Lung (tissue), 12 donors: ENCODE measurements around the gene ADGRL4. TPM values are rescaled to one million over a fixed set of nuclear protein-coding genes. Genes with fewer than 3 reads are reported as not detected.

Experiments
- ATAC-seq: fragments of 200-7000 bp; cut with Tn5 transposase; one replicate; pipeline ENCODE4 v1.9.1; 2020; ENCODE audit warnings: moderate number of reproducible peaks; ENCODE audit not compliant: insufficient read depth, low FRiP score
- DNase-seq, 3 donors: peaks; one replicate each; pipeline ENCODE4 v3.0.0-alpha.2; 2013 to 2017
- H3K27ac ChIP-seq, 2 donors: one replicate each; pipeline ENCODE4 v1.5.1; 2013; ENCODE audit warnings: mild to moderate bottlenecking in 2 of 2, moderate library complexity in 2 of 2, control low read depth in 1 of 2, inconsistent platforms in 1 of 2, low read depth in 1 of 2, low read length in 1 of 2
- H3K27me3 ChIP-seq, 3 donors: one replicate each; pipeline ENCODE4 v1.5.1; 2013; ENCODE audit warnings: low read length in 2 of 3; ENCODE audit not compliant: control insufficient read depth in 3 of 3, insufficient read depth in 3 of 3
- H3K36me3 ChIP-seq, 4 donors: one replicate each; pipeline ENCODE4 v1.5.1; 2013; ENCODE audit warnings: low read length in 4 of 4, mild to moderate bottlenecking in 1 of 4, moderate library complexity in 1 of 4; ENCODE audit not compliant: control insufficient read depth in 4 of 4, insufficient read depth in 4 of 4
- H3K4me1 ChIP-seq, 5 donors: one replicate each; pipeline ENCODE4 v1.5.1; 2013; ENCODE audit warnings: low read length in 5 of 5, mild to moderate bottlenecking in 2 of 5, moderate library complexity in 1 of 5; ENCODE audit not compliant: control insufficient read depth in 5 of 5, insufficient read depth in 5 of 5
- H3K4me3 ChIP-seq: one replicate; pipeline ENCODE4 v1.5.1; 2013; ENCODE audit warnings: mild to moderate bottlenecking, control low read depth, moderate library complexity
- H3K9ac ChIP-seq, 2 donors: one replicate each; pipeline ENCODE4 v1.5.1; 2013; ENCODE audit warnings: low read length in 2 of 2, control low read depth in 1 of 2; ENCODE audit not compliant: insufficient read depth in 1 of 2
- H3K9me3 ChIP-seq, 4 donors: one replicate each; pipeline ENCODE4 v1.5.1; 2013; ENCODE audit warnings: low read length in 3 of 4, mild to moderate bottlenecking in 1 of 4, moderate library complexity in 1 of 4; ENCODE audit not compliant: control insufficient read depth in 4 of 4, insufficient read depth in 3 of 4
- CTCF ChIP-seq: IDR thresholded peaks from 2 replicates; pipeline ENCODE4 v1.5.1; 2012; ENCODE audit warnings: mild to moderate bottlenecking; ENCODE audit errors: control extremely low read depth, extremely low read depth
- WGBS, 2 donors: extraction: QIAGEN DNeasy Blood & Tissue Kit; methylation state at CpG; one replicate each; pipeline ENCODE4 v1.1.7; 2013; 5-methylcytosine and 5-hydroxymethylcytosine counted together
- polyA plus RNA-seq, 2 donors: library from polyadenylated mRNA; stranded (reverse); fragments of 200-250 nt; gene quantifications; one replicate each; pipeline ENCODE4 v1.2.1, GENCODE V29; 2013
- total RNA-seq, 2 donors: library from RNA; depleted of rRNA in 1 of 2; stranded (reverse); fragments of >200 nt in 1 of 2; gene quantifications; one replicate each; pipeline ENCODE4 v1.2.1, GENCODE V29; 2014 to 2021
- donor health status: control.
- donor health status: control.
- donor health status: Bipolar disorder and iron deficiency.
- donor health status: healthy.
- donor health status: DM: yes; HTN: yes; CAD: no.

Gene ADGRL4
- total and polyA plus RNA-seq, 4 donors: 7.3 to 19.3 (median 12.8) TPM

DNA sequence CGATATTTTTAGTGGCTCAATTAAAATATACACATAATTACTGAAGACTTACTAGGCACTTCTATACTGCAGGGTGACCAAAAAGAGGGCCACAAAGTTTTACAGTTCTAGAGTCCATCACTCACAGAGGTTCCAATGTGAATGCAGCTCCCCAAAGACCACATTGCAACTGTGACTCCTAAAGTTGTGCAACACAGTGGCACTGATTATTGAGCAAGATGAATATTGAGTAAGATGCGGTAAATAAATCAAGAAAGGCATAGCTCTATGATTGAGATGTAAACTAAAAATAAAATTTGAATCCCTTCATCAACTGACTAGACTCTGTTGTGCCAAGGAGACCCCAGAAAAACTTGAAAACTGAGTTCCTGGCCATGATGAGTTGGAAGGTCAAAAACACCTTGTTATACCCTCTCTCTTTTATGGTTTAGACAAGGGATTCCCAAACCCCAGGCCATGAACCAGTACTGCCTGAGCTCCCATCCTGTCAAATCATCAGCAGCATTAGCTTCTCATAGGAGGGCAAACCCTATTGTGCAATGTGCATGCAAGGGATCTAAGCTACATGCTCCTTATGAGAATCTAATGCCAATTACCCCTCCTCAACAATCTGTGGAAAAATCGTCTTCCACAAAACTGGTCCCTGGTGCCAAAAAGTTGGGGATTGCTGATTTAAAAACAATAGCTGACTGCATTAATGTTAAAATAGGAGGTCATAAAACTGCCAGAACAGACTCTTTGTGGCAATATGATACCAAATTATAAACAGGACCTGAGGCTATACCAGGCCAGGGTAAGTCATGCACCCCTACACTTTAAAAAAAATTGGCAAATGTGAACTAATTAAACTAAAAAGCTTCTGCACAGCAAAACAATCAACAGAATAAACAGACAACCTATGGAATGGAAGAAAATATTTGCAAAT, 94.3 kb downstream of the ADGRL4 start:
- no peak overlapping the region for H3K27ac ChIP-seq
- ATAC-seq (no peak), DNase-seq (no peak)
- H3K27me3 ChIP-seq: no peaks in the 10 kb centered on the region
- H3K4me3 ChIP-seq: no peak overlapping the region
- 73 to 83% methylated on average over 3 of the region's 3 CpGs for WGBS, 2 donors
- H3K4me1 ChIP-seq: no peaks in the 10 kb centered on the region
- no peak overlapping the region for H3K9ac ChIP-seq
- peaks cover 0 to 2% (median 0%) of the 10 kb centered on the region in 4 donors for H3K36me3 ChIP-seq
- TF ChIP-seq CTCF: no peak
- H3K9me3 ChIP-seq: no peaks in the 10 kb centered on the region

GRCh38 chr1:78902641-78903040, 103.9 kb downstream of the ADGRL4 start:
- Histone ChIP-seq H3K4me3 (no peak overlapping the region), H3K36me3 (no peaks in the 10 kb centered on the region), H3K9me3 (no peaks in the 10 kb centered on the region), H3K27ac (no peak overlapping the region), H3K27me3 (no peaks in the 10 kb centered on the region), H3K4me1 (no peaks in the 10 kb centered on the region), H3K9ac (no peak overlapping the region)
- 82 to 92% methylated on average over 1 of the region's 1 CpG for WGBS, 2 donors
- TF ChIP-seq CTCF: no peak
- ATAC-seq: no peak
- DNase-seq: no peak

GRCh38 chr1:78894811-78895210, 111.7 kb downstream of the ADGRL4 start:
- Histone ChIP-seq H3K9me3 (no peaks in the 10 kb centered on the region), H3K9ac (no peak overlapping the region), H3K4me1 (no peaks in the 10 kb centered on the region), H3K4me3 (no peak overlapping the region), H3K27ac (no peak overlapping the region), H3K36me3 (no peaks in the 10 kb centered on the region), H3K27me3 (no peaks in the 10 kb centered on the region)
- 89 to 93% methylated on average over 2 of the region's 2 CpGs for WGBS, 2 donors
- DNase-seq (no peak), ATAC-seq (no peak)
- no peak for TF ChIP-seq CTCF
